Endothelial cell (in vitro differentiated cells): ENCODE results near the gene CMSS1. TPM values are rescaled to one million over a fixed set of nuclear protein-coding genes. Genes with fewer than 3 reads are reported as not detected.

Source experiments
- DNase-seq: peaks from one replicate; pipeline ENCODE4 v3.0.0; 2021; ENCODE audit warnings: low spot score
- H3K27ac Mint-ChIP-seq: one replicate; pipeline ENCODE4 v1.8.0; 2021; ENCODE audit warnings: mixed read lengths, inconsistent platforms; ENCODE audit not compliant: unreplicated experiment
- H3K27me3 Mint-ChIP-seq: one replicate; pipeline ENCODE4 v1.8.0; 2021; ENCODE audit warnings: mild to moderate bottlenecking, moderate library complexity, mixed read lengths, inconsistent platforms; ENCODE audit not compliant: unreplicated experiment
- H3K36me3 Mint-ChIP-seq: one replicate; pipeline ENCODE4 v1.8.0; 2021; ENCODE audit warnings: mild to moderate bottlenecking, low read depth, mixed read lengths, inconsistent platforms; ENCODE audit not compliant: unreplicated experiment
- H3K4me1 Mint-ChIP-seq: one replicate; pipeline ENCODE4 v1.8.0; 2021; ENCODE audit warnings: mild to moderate bottlenecking, mixed read lengths, inconsistent platforms; ENCODE audit not compliant: unreplicated experiment
- H3K4me3 Mint-ChIP-seq: one replicate; pipeline ENCODE4 v1.8.0; 2021; ENCODE audit warnings: mild to moderate bottlenecking, mixed read lengths, inconsistent platforms; ENCODE audit not compliant: unreplicated experiment
- H3K9me3 Mint-ChIP-seq: one replicate; pipeline ENCODE4 v1.8.0; 2021; ENCODE audit warnings: mixed read lengths, inconsistent platforms; ENCODE audit not compliant: unreplicated experiment
- total RNA-seq: library from RNA; stranded (reverse); fragmentation: NEBNext Ultra II Directional; extraction: Animal tissue kit (Norgen Biotek cat#: 25700); gene quantifications from one replicate; pipeline ENCODE4 v1.2.1, GENCODE V29; 2021; ENCODE audit not compliant: unreplicated experiment
- TF ChIP-seq, protein P1 (sequence below): fragments of 200-600 bp; sonication (generic); IDR thresholded peaks from one replicate; pipeline ENCODE4 v1.5.0; 2021; ENCODE audit warnings: antibody characterized with exemption; ENCODE audit not compliant: unreplicated experiment

Gene CMSS1
- total RNA-seq, 1 donor from 2014 or later = 25.8 TPM

DNA sequence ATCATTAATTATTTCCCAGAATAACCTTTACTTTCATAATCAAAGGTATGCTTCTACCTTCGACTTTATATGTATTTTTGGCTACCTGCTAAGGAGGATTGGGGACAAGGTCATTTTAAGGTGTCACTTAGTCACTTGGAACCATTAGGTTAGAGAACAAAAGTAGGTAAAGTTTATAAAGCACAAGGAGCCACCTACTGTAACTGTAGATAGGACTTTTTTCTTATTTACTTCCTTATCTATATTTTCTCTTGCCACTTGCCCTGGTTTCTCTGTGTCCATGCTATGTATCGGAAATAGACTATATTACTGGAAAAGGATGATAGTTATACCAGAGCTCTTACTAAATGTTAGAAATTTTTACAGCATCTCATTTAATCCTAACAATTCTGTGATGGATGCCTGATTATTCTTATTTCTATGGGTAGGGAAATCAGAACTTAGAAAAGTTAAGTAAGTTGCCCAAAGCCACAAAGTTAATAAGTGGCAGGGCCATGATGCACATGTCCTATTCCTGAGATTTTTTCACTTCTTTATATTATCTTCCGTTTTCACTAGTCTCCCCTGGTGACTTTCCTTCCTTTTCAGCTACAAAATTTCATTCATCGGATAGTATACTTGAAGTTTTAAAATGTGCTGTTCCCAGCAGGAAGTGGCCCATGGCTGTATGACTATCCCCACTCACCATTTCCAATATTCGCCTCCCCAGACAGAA is 132.5 kb downstream of the CMSS1 start:
- H3K27ac Mint-ChIP-seq = no peak overlapping the region
- TF ChIP-seq, protein P1, sequence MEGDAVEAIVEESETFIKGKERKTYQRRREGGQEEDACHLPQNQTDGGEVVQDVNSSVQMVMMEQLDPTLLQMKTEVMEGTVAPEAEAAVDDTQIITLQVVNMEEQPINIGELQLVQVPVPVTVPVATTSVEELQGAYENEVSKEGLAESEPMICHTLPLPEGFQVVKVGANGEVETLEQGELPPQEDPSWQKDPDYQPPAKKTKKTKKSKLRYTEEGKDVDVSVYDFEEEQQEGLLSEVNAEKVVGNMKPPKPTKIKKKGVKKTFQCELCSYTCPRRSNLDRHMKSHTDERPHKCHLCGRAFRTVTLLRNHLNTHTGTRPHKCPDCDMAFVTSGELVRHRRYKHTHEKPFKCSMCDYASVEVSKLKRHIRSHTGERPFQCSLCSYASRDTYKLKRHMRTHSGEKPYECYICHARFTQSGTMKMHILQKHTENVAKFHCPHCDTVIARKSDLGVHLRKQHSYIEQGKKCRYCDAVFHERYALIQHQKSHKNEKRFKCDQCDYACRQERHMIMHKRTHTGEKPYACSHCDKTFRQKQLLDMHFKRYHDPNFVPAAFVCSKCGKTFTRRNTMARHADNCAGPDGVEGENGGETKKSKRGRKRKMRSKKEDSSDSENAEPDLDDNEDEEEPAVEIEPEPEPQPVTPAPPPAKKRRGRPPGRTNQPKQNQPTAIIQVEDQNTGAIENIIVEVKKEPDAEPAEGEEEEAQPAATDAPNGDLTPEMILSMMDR = no peak
- peaks cover 12% of the 10 kb centered on the region for H3K4me1 Mint-ChIP-seq
- no peaks in the 10 kb centered on the region for H3K36me3 Mint-ChIP-seq
- no peaks in the 10 kb centered on the region for H3K27me3 Mint-ChIP-seq
- H3K9me3 Mint-ChIP-seq = no peaks in the 10 kb centered on the region
- no peak overlapping the region for H3K4me3 Mint-ChIP-seq
- no peak for DNase-seq

DNA sequence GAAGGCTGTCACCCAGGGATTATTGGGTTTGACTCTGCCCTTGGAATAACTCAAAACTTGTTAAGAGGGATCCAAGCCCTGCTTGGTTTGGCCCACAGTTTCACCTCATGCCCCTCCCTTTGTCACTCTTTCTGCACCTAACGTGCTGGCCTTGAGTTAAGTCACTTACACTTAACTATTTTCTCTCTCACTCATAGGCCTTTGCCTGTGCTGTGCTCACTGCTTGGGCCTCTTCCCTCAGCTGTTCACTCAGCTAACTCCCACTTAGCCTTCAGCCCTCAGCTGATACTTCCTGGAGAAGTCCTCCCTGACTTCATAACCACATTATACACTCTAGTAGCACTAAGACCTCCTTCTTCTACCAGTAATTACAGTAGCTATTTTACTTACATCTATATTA is 133.3 kb downstream of the CMSS1 start:
- no peak overlapping the region for H3K27ac Mint-ChIP-seq
- H3K9me3 Mint-ChIP-seq = no peaks in the 10 kb centered on the region

DNA sequence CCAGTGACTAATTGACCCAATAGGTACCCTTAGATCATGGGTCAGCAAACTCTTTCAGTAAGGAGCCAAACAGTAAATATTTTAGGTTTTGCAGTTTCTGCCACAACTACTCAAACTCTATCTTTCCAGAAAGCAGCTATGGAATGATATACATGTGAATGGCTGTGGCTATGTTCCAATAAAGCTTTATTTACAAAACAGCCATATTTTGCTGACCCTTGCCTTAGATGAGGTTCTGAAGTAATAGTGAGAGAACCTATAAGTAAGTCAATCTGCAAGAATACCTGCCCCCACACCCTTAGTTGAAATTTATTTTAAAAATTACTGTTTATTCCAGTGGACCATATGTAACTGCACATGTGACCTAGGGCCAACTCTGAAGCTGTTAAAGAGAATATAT is 134.0 kb downstream of the CMSS1 start:
- H3K4me3 Mint-ChIP-seq = no peak overlapping the region
- H3K27me3 Mint-ChIP-seq = no peaks in the 10 kb centered on the region
- TF ChIP-seq, protein P1 = no peak
- no peak for DNase-seq
- no peaks in the 10 kb centered on the region for H3K9me3 Mint-ChIP-seq
- peaks cover 7% of the 10 kb centered on the region for H3K4me1 Mint-ChIP-seq
- no peak overlapping the region for H3K27ac Mint-ChIP-seq
- H3K36me3 Mint-ChIP-seq = no peaks in the 10 kb centered on the region

More for the DNA sequence above, 133.3 kb downstream of the CMSS1 start:
- Mint-ChIP-seq H3K27me3 (no peaks in the 10 kb centered on the region), H3K4me1 (peaks cover 5% of the 10 kb centered on the region), H3K36me3 (no peaks in the 10 kb centered on the region), H3K4me3 (no peak overlapping the region)
- TF ChIP-seq, protein P1 = no peak
- no peak for DNase-seq

- H3K4me1 Mint-ChIP-seq = peaks cover 12% of the 10 kb centered on the region
- TF ChIP-seq, protein P1 = no peak
- no peaks in the 10 kb centered on the region for H3K36me3 Mint-ChIP-seq
- H3K27me3 Mint-ChIP-seq = no peaks in the 10 kb centered on the region
- H3K9me3 Mint-ChIP-seq = no peaks in the 10 kb centered on the region
- DNase-seq = no peak
- no peak overlapping the region for H3K27ac Mint-ChIP-seq
- H3K4me3 Mint-ChIP-seq = no peak overlapping the region
These were observed 134.6 kb downstream of the CMSS1 start for GRCh38 chr3:99952306-99952705.

GRCh38 chr3:99953596-99953995 is 135.9 kb downstream of the CMSS1 start:
- no peak for DNase-seq
- Mint-ChIP-seq H3K9me3 (no peaks in the 10 kb centered on the region), H3K27ac (no peak overlapping the region), H3K4me1 (peaks cover 13% of the 10 kb centered on the region), H3K36me3 (no peaks in the 10 kb centered on the region), H3K4me3 (no peak overlapping the region), H3K27me3 (peaks cover 2% of the 10 kb centered on the region)
- TF ChIP-seq, protein P1 = no peak
